IPS DF 4.7 (cell line): ENCODE results near the gene IL12RB2.
"Not testable (repeated sequence)": the region's sequence is repeated elsewhere in the genome, so short reads cannot be mapped to it uniquely, and the experiment has no call there.

Source experiments
- DNase-seq: peaks from one replicate; pipeline ENCODE4 v3.0.0-alpha.2; 2013; ENCODE audit warnings: low spot score; ENCODE audit errors: extremely low read depth

The IL12RB2 gene

DNA sequence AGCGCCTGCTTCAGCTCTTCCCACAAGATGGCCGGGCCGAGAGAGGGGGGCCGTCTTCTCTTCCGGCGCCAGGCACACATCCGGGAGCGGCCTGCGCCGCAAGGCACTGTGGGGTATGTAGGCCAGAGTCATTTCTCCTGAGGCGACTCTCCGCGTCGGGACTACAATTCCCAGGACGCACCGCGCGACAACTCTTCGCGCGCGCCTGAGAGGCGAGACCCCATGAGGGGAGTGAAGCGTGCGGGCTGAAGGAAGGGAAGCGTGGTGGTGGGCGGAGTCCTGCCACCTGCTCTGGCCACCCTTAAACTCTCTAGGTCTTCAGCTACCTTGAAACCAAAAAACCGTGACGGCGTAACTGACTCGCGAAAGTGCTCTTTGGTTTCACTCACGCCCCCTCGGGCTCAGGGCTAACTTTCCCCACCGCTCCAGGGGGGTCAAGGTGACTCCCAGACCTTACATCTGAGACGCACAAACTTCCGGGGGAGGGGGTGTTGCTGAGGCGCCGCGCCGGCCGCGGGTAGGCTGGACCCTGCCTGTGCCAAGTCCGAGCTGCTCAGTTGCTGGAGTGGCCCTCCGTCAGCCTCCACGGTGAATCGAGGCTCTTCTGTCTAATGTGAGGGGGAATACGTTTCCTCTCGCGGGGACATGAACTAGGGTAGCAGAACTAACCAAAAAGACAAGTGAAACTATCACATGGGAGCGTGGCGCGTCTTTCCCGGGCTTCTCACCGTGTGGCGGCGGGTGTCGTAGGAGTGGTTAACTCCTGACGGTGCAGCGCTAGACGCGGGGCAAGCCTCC lies 122.9 kb downstream of the IL12RB2 start, which contains the start of gene SERBP1:
Gene SERBP1, minus strand, starts transcription at position 45 of the 798 bp plus-strand sequence. CDS start 102 bp downstream, outside the sequence.
- peak; percentile 95 for DNase-seq

DNA sequence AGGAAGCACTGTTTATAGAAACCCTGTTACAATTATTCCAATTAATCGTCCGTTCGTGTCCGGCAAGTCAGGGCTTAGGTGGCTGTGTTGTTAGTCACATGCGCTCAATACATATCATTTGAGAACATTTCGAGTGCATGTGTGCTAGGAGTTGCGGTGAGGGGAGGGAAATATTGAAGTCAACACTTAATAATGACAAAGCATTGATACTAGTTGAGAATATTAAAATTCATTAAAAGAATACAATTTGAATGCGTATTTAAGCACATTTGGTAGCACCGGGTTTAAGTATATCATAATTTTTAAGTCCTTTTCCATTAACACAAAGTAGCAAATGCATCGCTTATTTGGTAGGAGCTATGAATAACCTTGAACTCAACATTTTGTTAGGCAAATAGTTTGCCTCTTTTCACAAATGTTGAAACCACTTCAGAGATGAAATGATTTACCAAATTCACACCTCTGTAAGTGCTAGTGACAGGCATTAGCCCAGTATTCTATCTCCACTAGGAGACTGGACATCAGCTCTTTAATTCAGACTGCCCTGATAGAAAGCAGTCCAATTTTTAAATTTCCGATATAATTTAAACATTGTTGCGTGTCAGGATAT lies 123.6 kb downstream of the IL12RB2 start:
- DNase-seq: no peak

DNA sequence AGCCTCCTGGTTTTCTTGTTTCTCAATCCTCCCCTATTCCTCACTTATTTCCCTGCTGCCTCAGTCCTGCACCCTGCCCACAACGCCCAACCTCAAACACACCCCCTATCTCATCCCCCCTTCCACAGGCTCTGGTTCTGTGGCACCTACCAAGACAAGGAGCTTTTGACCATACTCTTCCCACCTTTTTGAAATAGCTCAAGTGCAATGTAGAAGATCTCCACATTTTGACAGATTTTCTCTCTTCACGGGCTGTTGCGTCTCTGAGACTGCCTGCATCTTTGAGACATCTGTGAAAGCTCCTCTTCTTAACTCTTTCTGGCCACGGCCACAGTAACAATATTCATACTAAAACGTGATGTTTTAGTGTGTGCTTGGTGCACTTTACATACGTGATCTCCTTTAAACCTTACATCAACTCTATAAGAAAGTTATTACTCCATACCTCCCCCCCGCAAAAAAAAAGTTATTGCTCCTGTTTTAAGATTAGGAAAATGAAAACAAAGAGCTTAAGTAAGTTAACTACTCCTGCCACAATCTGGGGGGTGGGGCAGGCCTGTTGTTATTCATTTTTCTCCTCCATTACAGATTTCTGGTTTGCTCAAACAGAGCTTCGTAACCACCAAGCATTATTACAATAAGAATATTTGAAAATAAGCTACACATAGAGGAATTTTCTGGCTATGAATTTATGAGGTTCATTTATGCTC lies 124.4 kb downstream of the IL12RB2 start:
- DNase-seq: no peak

DNA sequence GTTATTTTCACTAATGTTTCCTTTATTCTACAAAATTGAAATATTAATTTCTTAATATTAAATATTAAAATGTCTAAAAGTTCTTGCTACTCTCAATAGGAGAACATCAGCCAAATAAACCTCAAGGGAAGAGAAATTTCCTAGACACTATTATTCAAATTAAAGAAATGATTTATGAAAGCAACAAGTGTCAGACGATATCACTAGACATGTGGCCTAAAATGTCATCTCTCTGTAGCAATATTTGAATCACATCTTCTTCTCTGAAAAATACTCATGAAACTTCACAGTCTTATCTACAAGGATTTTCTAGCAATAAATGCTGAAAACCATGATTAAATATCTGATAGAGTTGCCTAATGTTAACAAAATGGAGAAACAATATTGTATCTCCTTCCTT lies 125.1 kb downstream of the IL12RB2 start:
- DNase-seq: no peak

DNA sequence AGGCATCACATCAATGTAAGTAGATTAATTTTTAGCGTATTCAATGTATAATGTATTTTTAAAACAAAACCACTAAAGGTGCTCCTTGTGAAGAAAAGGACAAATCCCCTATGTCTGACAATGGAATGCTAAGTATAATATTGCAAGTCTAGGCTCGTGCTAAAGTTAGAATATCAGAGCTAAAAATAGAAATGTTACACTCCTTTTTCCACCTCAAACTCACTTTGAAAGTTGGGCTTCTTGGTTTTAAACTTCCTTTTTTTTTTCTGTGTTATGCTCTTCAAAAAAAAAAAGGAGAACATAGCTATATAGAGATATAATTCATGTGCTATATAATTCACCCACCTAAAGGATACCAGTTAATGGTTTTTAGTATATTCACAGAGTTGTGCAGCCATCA lies 126.2 kb downstream of the IL12RB2 start:
- no peak for DNase-seq

DNA sequence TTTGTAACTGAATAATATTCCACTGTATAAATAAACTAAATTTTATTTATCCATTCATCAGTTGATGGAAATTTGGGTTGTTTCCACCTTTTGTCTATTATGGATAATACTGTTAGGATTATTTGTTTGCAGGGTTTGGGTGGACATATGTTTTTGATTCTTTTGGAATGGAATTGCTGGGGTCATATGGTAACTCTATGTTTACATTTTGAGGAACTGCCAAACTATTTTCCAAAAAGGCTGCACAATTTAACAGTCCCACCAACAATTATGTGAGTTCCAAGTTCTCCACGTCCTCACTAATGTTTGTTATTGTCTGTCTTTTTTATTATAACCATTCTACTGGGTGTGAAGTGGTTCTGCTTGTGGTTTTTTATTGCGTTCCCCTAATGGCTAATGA lies 126.8 kb downstream of the IL12RB2 start:
- no peak for DNase-seq

DNA sequence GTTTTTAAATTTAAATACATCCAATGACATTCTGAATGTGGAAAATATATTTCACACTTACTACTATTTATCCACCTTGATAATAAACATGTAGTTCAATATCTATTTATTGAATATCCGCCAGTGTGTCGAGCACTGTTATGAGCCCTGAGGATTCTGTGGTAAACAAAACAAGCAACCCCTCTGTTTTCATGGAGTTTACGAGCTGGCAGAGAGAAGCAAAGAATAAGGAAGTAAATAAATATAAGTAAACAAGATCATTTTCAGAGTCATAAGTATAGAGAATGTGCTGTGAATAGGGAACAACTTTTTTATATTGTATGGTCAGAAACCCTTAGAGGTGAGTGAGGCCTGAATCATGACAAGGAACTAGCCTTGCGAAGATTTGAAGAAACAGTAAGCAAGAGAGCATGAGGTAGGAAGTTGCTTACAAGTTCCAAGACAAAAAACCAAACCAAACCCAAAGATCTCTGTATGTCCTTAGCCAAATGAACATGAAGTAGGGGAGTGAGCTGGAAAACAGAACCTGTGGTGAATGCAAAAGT lies 128.9 kb downstream of the IL12RB2 start:
- no peak for DNase-seq

DNA sequence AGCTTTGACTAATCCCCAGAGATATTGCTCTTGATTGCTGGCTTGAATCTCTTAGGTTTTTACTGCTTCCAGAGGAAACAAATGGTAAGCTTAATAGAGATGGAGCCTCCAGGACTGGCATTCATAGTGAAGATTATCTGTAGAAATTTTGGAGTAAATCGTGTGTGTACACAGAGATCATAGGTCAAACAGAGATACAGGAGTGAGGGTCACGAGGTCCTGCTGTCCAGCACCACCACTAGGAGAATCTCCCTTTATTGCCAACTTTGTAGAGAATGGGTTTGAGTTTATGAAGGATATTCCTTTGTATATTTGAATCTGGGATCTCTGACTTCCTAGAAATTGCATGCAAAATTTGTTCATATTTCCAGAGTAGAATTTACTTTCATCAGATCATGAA lies 130.3 kb downstream of the IL12RB2 start:
- DNase-seq: no peak

DNA sequence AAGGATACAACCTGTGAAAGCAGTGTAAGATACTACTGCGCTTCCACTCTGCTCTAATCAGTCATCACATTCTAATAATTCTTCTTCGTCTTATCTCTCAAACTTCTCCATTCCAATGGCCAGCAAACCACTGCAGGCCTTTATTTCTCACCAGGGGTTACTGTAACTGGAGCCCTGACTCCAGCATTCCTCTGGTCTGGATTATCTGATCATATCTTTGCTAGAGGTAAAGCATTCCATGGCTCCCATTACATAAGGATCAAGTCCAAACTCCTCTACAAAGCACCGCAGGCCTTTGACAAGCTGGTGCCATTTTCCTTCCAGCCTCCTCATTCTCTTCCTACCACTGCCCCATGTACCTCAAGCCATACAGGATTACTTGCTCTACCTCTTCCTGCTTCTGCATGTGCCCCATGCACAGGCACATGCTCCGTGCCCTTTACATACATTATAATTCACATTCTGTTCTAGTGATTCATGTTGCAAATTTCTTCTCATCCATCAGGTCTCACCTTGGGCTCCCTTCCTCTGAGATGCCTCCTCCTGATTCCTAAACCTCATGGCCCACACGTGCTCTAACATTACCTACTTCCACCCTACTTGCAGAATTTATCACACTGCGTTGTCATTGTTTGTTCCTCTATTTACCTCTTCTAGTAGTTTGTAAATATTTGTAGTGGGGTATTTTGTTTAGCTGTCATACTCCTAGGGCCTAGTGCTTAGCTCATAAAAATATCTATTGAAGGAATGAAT lies 131.8 kb downstream of the IL12RB2 start:
- no peak for DNase-seq

DNA sequence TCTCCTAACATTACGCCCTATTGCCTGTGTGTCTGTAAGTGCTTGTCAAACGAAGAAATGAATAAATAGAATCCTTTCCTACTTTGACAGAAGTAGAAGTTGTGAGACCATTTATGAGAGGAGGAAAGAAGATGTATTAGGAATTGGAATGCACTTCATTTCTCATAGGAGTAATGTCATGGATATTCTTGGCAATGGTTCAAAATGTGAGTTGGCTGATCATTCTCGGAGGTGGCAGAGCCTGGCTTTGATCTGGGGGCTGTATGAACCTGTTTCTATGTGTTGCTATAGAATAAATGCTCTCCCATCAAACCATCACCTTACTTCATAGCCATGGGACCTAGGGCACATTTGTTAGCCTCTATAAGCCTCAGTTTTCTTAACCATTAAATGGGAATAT lies 132.7 kb downstream of the IL12RB2 start:
- DNase-seq: no peak

DNA sequence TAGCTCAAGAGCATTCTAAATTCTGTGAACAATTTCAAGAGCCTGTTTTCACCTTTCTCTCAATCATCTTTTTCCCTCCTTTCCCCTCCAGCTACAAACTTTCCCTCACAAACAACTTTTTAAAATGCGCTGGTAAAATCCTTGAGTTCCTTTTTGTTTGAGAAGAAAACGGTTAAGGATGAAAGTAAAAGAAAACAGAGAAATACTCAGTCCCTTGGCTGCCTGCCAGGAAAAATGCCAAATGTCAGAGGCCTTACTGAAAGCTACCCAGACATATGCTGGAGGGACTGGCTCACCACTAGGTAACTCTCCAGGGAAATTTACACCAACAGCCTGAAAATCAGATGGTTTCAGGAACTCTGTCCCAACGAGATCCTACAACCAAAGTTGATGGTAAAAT lies 133.5 kb downstream of the IL12RB2 start:
- no peak for DNase-seq

DNA sequence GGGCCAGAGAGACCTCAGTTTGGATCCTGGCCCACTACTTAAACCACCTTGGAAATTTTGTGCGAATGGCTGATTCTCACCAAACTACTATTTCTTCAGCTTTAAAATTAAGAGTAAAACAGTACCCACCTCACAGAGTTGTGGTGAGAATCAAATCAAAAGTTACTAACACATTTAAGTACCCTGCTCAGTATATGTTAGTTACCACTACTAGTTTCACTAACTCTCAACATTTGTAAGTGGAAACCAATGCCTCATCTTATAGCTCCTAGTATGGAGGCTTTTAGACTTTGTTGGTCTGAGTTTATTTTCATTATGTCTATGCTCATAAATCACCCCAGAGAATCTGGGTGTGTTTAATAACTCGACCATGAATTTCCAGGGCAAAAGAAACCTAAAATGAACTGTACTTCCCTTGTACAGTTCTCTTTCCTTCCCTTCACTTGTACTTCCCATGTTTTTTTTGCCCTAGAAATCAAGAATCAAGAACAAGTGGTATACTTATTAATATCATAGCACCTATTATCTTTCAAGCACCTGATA lies 134.1 kb downstream of the IL12RB2 start:
- no peak for DNase-seq

DNA sequence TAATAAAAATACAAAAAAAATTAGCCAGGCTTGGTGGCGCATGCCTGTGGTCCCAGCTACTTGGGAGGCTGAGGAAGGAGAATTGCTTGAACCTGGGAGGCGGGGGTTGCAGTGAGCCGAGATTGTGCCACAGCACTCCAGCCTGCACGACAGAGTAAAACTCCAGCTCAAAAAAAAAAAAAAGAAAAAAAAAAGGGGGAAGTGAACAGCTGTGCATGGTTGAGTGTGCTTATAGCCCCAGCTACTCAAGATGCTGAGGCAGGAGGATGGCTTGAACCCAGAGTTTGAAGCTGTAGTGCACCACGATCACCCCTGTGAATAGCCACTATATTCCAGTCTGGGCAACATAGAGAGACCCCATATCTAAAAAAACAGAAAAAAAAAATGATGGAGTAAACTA lies 138.3 kb downstream of the IL12RB2 start:
- DNase-seq: not testable (repeated sequence)
